Stimulated activated CD4-positive, alpha-beta T cell treated with anti-CD3 and anti-CD28 coated beads, Interleukin-1b, Interleukin-23, amount 100 ng/mL, for 24 hours (primary cell): ENCODE measurements around the gene RRN3.
A peak's percentile ranks its signal among the peaks of the same experiment; 100 is the strongest.
"Not testable (repeated sequence)": the region's sequence is repeated elsewhere in the genome, so short reads cannot be mapped to it uniquely, and the experiment has no call there.

ENCODE experiments used
- DNase-seq, 4 experiments: peaks; one replicate each; pipeline ENCODE4 v3.0.0-alpha.2; 2020; ENCODE audit warnings: low read depth in 4 of 4, low spot score in 1 of 4

The RRN3 gene

GRCh38 chr16:15093955-15094827 is at the start of gene RRN3:
Gene RRN3, minus strand, starts transcription at chr16:15094272. Its CDS starts 39 bp downstream, at chr16:15094233.
- DNase-seq: peak; percentile 68 to 86 (median 78)

GRCh38 chr16:15143601-15144091 is 49.6 kb upstream of the RRN3 start:
- not testable (repeated sequence) for DNase-seq

- not testable (repeated sequence) for DNase-seq
Measured at GRCh38 chr16:15142891-15143600, 49.0 kb upstream of the RRN3 start.

- not testable (repeated sequence) for DNase-seq
Measured at GRCh38 chr16:15142107-15142890, 48.2 kb upstream of the RRN3 start.

GRCh38 chr16:15141586-15141985 is 47.5 kb upstream of the RRN3 start:
- DNase-seq: no peak

- not testable (repeated sequence) for DNase-seq
Measured at GRCh38 chr16:15140444-15141365, 46.6 kb upstream of the RRN3 start.

- not testable (repeated sequence) for DNase-seq
Measured at GRCh38 chr16:15137514-15137913, 43.4 kb upstream of the RRN3 start.

- DNase-seq: not testable (repeated sequence)
Measured at GRCh38 chr16:15135483-15136360, 41.6 kb upstream of the RRN3 start.

- DNase-seq: not testable (repeated sequence)
Measured at GRCh38 chr16:15134752-15135482, 40.8 kb upstream of the RRN3 start.

- not testable (repeated sequence) for DNase-seq
Measured at GRCh38 chr16:15133554-15133953, 39.5 kb upstream of the RRN3 start.

- not testable (repeated sequence) for DNase-seq
Measured at GRCh38 chr16:15132719-15133428, 38.8 kb upstream of the RRN3 start.

GRCh38 chr16:15130943-15131700 is 37.0 kb upstream of the RRN3 start:
- not testable (repeated sequence) for DNase-seq

GRCh38 chr16:15130256-15130932 is 36.3 kb upstream of the RRN3 start:
- DNase-seq: not testable (repeated sequence)

GRCh38 chr16:15127641-15128425 is 33.8 kb upstream of the RRN3 start:
- not testable (repeated sequence) for DNase-seq

GRCh38 chr16:15100372-15100987 is 6.4 kb upstream of the RRN3 start:
- DNase-seq: not testable (repeated sequence)
